HG02840 (cell line): Measurements from ENCODE around the gene TMEM170B.

Source experiments
- ATAC-seq: cut with Tn5 transposase; IDR thresholded peaks from one replicate; pipeline ENCODE4 v1.9.1; 2021; ENCODE audit warnings: mild to moderate bottlenecking, moderate library complexity, moderate number of reproducible peaks; ENCODE audit not compliant: unreplicated experiment, low FRiP score

The TMEM170B gene

GRCh38 chr6:11580686-11581405 is 43.3 kb downstream of the TMEM170B start:
- no peak for ATAC-seq

- ATAC-seq = no peak
These were observed 46.7 kb downstream of the TMEM170B start for GRCh38 chr6:11584244-11584643.

GRCh38 chr6:11585426-11586016 is 48.0 kb downstream of the TMEM170B start:
- ATAC-seq = no peak

- no peak for ATAC-seq
These were observed 48.6 kb downstream of the TMEM170B start for GRCh38 chr6:11586117-11586516.

- no peak for ATAC-seq
These were observed 49.0 kb downstream of the TMEM170B start for GRCh38 chr6:11586536-11586935.

GRCh38 chr6:11589261-11589660 is 51.7 kb downstream of the TMEM170B start:
- no peak for ATAC-seq

- no peak for ATAC-seq
These were observed 54.9 kb downstream of the TMEM170B start for GRCh38 chr6:11592294-11592906.

GRCh38 chr6:11593096-11593495 is 55.5 kb downstream of the TMEM170B start:
- no peak for ATAC-seq

- ATAC-seq = no peak
These were observed 58.4 kb downstream of the TMEM170B start for GRCh38 chr6:11595903-11596302.

GRCh38 chr6:11596640-11597237 is 59.2 kb downstream of the TMEM170B start:
- ATAC-seq = no peak

- ATAC-seq = no peak
These were observed 61.1 kb downstream of the TMEM170B start for GRCh38 chr6:11598687-11599086.

GRCh38 chr6:11600251-11600650 is 62.7 kb downstream of the TMEM170B start:
- no peak for ATAC-seq

GRCh38 chr6:11601776-11602605 is 64.4 kb downstream of the TMEM170B start:
- no peak for ATAC-seq

- no peak for ATAC-seq
These were observed 66.7 kb downstream of the TMEM170B start for GRCh38 chr6:11604215-11604614.

GRCh38 chr6:11604836-11605506 is 67.4 kb downstream of the TMEM170B start:
- ATAC-seq = no peak

GRCh38 chr6:11605507-11605905 is 68.0 kb downstream of the TMEM170B start:
- no peak for ATAC-seq

GRCh38 chr6:11606332-11606731 is 68.8 kb downstream of the TMEM170B start:
- ATAC-seq = no peak

GRCh38 chr6:11607383-11607782 is 69.8 kb downstream of the TMEM170B start:
- no peak for ATAC-seq

- no peak for ATAC-seq
These were observed 71.2 kb downstream of the TMEM170B start for GRCh38 chr6:11608600-11609323.
